H1 (cell line): Measurements from ENCODE around the gene RASL11B. TPM values are rescaled to one million over a fixed set of nuclear protein-coding genes. Genes with fewer than 3 reads are reported as not detected.

Experiments used
- CTCF ChIP-seq, 3 experiments: IDR thresholded peaks; 1 replicate in 2 of 3; 2 replicates in 1 of 3; pipeline versions ENCODE4 v1.5.1 to v1.6.1; 2011; ENCODE audit warnings: low read length in 3 of 3, mild to moderate bottlenecking in 3 of 3, inconsistent platforms in 2 of 3, low read depth in 1 of 3, moderate library complexity in 1 of 3; ENCODE audit not compliant: insufficient read depth in 1 of 3; ENCODE audit errors: control extremely low read depth in 1 of 3
- NANOG ChIP-seq: IDR thresholded peaks from 2 replicates; pipeline ENCODE4 v1.6.1; 2011; ENCODE audit warnings: low read length, low read depth, mild to moderate bottlenecking, inconsistent platforms; ENCODE audit not compliant: insufficient read depth, poor library complexity, severe bottlenecking
- polyA plus RNA-seq, 7 experiments: library from polyadenylated mRNA; depleted of rRNA in 3 of 7; stranded (reverse) in 5 of 7; unstranded in 2 of 7; fragments of >200 nt in 5 of 7; fragments of 200-250 nt in 2 of 7; gene quantifications; 1 replicate in 5 of 7; 2 replicates in 1 of 7; 4 replicates in 1 of 7; pipeline versions ENCODE4 v1.2.1 to v1.2.3, GENCODE V29; 2011 to 2013; ENCODE audit warnings: missing spikeins in 2 of 7, mixed read lengths in 2 of 7
- total RNA-seq: library from RNA; stranded (reverse); fragmentation: NEBNext Ultra II Directional; extraction: Animal tissue kit (Norgen Biotek cat#: 25700); gene quantifications from 2 replicates; pipeline ENCODE4 v1.2.1, GENCODE V29; 2021

Gene RASL11B
- total and polyA plus RNA-seq, 2 of the 8 experiments (the other 6 are each of a cell fraction or from before 2014, with no cell fraction given), result 49.8 to 75.5 TPM

- TF ChIP-seq CTCF (IDR thresholded peaks at IDR 0.05; ENCODE audit: control extremely low read depth in 1 of 3, insufficient read depth in 1 of 3, low read depth in 1 of 3, low read length in 3 of 3), result no peak
- TF ChIP-seq NANOG, result no peak
- TF ChIP-seq, all 59 proteins: peak for 0
Observed at GRCh38 chr4:52880994-52881393, 18.9 kb downstream of the RASL11B start (continued).
